Loucy (cell line): Measurements from ENCODE around the gene C8G.

Source experiments
- H2AFZ ChIP-seq: fragments of 200-600 bp; sonication (generic); 2 replicates; pipeline ENCODE4 v1.6.0; 2016; ENCODE audit warnings: antibody characterized with exemption, mild to moderate bottlenecking, low read length, moderate library complexity
- H3F3A ChIP-seq: fragments of 200-600 bp; 2 replicates; pipeline ENCODE4 v1.6.0; 2016; ENCODE audit warnings: antibody characterized with exemption, low read depth, mild to moderate bottlenecking
- H3K27me3 ChIP-seq: fragments of 200-600 bp; sonication (generic); 2 replicates; pipeline ENCODE4 v1.6.1; 2014; ENCODE audit warnings: low read length, mild to moderate bottlenecking; ENCODE audit not compliant: insufficient read depth, poor library complexity, severe bottlenecking
- H3K36me3 ChIP-seq: fragments of 200-600 bp; sonication (generic); 2 replicates; pipeline ENCODE4 v1.6.1; 2016; ENCODE audit warnings: low read length; ENCODE audit not compliant: insufficient read depth
- H3K4me1 ChIP-seq: fragments of 200-600 bp; sonication (generic); 2 replicates; pipeline ENCODE4 v1.5.1; 2014; ENCODE audit warnings: low read length, mild to moderate bottlenecking; ENCODE audit not compliant: insufficient read depth, poor library complexity, severe bottlenecking
- H3K4me2 ChIP-seq: fragments of 200-600 bp; sonication (generic); 2 replicates; pipeline ENCODE4 v1.6.0; 2014; ENCODE audit warnings: antibody characterized with exemption, low read length, low read depth, mild to moderate bottlenecking; ENCODE audit not compliant: poor library complexity, severe bottlenecking
- H3K4me3 ChIP-seq: fragments of 200-600 bp; sonication (generic); 2 replicates; pipeline ENCODE4 v1.5.1; 2014; ENCODE audit warnings: low read length, mild to moderate bottlenecking, mixed read lengths; ENCODE audit not compliant: poor library complexity, severe bottlenecking
- H3K79me2 ChIP-seq: fragments of 200-600 bp; sonication (generic); 2 replicates; pipeline ENCODE4 v1.6.1; 2014; ENCODE audit warnings: low read length; ENCODE audit not compliant: insufficient read depth
- H3K9ac ChIP-seq: fragments of 200-600 bp; sonication (generic); 2 replicates; pipeline ENCODE4 v1.6.0; 2014; ENCODE audit warnings: mild to moderate bottlenecking, low read depth, low read length, moderate library complexity; ENCODE audit not compliant: poor library complexity, severe bottlenecking
- H3K9me2 ChIP-seq: fragments of 200-600 bp; sonication (generic); replicated peaks from 2 replicates; pipeline ENCODE4 v1.6.1; 2016; ENCODE audit warnings: low read depth, low read length, mixed read lengths
- H3K9me3 ChIP-seq: fragments of 200-600 bp; sonication (generic); 2 replicates; pipeline ENCODE4 v1.6.1; 2014; ENCODE audit warnings: mild to moderate bottlenecking, antibody characterized with exemption, low read length, low read depth; ENCODE audit not compliant: insufficient read depth
- H4K20me1 ChIP-seq: fragments of 200-600 bp; sonication (generic); 2 replicates; pipeline ENCODE4 v1.6.0; 2014; ENCODE audit warnings: antibody characterized with exemption, low read length, mild to moderate bottlenecking; ENCODE audit not compliant: insufficient read depth, poor library complexity, severe bottlenecking
- EZH2phosphoT487 ChIP-seq: fragments of 200-600 bp; IDR thresholded peaks from 2 replicates; pipeline ENCODE4 v1.6.1; 2018; ENCODE audit warnings: antibody characterized with exemption, mild to moderate bottlenecking, moderate library complexity, borderline replicate concordance
- TF ChIP-seq, protein P1 (sequence below): fragments of 200-600 bp; sonication (generic); conservative IDR thresholded peaks from 2 replicates; pipeline ENCODE4 v1.5.1; 2014; ENCODE audit warnings: mild to moderate bottlenecking, antibody characterized with exemption, low read length

The C8G gene

DNA sequence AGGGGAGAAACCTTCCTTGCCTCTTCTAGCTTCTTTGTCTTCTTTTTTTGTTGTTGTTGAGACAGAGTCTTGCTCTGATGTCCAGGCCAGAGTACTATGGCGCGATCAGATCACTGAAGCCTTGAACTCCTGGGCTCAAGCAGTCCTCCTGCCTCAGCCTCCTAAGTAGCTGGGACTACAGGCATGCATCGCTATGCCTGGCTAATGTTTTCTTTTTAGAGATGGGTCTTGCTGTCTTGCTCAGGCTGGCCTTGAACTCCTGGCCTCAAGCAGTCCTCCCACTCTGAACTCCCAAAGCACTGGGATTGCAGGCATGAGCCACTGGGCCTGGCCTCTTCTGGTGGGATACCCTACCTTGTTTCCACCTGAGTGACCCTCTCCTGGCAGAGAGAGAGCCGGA, 43.8 kb downstream of the C8G start:
- Histone ChIP-seq H3F3A (no peaks in the 10 kb centered on the region), H3K4me1 (peaks cover 10% of the 10 kb centered on the region), H3K4me3 (no peak overlapping the region), H3K36me3 (no peaks in the 10 kb centered on the region), H3K9ac (no peak overlapping the region), H4K20me1 (peaks cover 10% of the 10 kb centered on the region), H2AFZ (no peak overlapping the region), H3K9me2 (no peaks in the 10 kb centered on the region), H3K27me3 (no peaks in the 10 kb centered on the region), H3K79me2 (peaks cover 13% of the 10 kb centered on the region), H3K4me2 (no peak overlapping the region), H3K9me3 (no peaks in the 10 kb centered on the region)
- TF ChIP-seq EZH2phosphoT487 = no peak
- TF ChIP-seq, protein P1, sequence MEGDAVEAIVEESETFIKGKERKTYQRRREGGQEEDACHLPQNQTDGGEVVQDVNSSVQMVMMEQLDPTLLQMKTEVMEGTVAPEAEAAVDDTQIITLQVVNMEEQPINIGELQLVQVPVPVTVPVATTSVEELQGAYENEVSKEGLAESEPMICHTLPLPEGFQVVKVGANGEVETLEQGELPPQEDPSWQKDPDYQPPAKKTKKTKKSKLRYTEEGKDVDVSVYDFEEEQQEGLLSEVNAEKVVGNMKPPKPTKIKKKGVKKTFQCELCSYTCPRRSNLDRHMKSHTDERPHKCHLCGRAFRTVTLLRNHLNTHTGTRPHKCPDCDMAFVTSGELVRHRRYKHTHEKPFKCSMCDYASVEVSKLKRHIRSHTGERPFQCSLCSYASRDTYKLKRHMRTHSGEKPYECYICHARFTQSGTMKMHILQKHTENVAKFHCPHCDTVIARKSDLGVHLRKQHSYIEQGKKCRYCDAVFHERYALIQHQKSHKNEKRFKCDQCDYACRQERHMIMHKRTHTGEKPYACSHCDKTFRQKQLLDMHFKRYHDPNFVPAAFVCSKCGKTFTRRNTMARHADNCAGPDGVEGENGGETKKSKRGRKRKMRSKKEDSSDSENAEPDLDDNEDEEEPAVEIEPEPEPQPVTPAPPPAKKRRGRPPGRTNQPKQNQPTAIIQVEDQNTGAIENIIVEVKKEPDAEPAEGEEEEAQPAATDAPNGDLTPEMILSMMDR = no peak

GRCh38 chr9:136990242-136990911, 45.3 kb downstream of the C8G start:
- H3K4me2 ChIP-seq = no peak overlapping the region
- H4K20me1 ChIP-seq = peaks cover 12% of the 10 kb centered on the region
- H3K4me1 ChIP-seq = peaks cover 10% of the 10 kb centered on the region
- no peaks in the 10 kb centered on the region for H3K9me2 ChIP-seq
- no peaks in the 10 kb centered on the region for H3K9me3 ChIP-seq
- TF ChIP-seq, protein P1 = no peak
- no peak for TF ChIP-seq EZH2phosphoT487
- H3F3A ChIP-seq = no peaks in the 10 kb centered on the region
- H3K4me3 ChIP-seq = no peak overlapping the region
- H3K79me2 ChIP-seq = peaks cover 18% of the 10 kb centered on the region
- no peaks in the 10 kb centered on the region for H3K27me3 ChIP-seq
- no peak overlapping the region for H3K9ac ChIP-seq
- no peaks in the 10 kb centered on the region for H3K36me3 ChIP-seq
- no peak overlapping the region for H2AFZ ChIP-seq

GRCh38 chr9:136991993-136992818, 47.2 kb downstream of the C8G start, which contains the start of gene PAXX:
TSS of gene PAXX (plus strand) at chr9:136992422. CDS start at chr9:136992444, 22 bp downstream.
- H2AFZ ChIP-seq = peak within 1 kb of the TSS; percentile 88; the same call in 1 of the 2 replicates

More at GRCh38 chr9:136991993-136992818, 47.2 kb downstream of the C8G start, which contains the start of gene PAXX:
- no peak for TF ChIP-seq EZH2phosphoT487
- TF ChIP-seq, protein P1 = no peak
- peak within 1 kb of the TSS; percentile 89 for H3K4me3 ChIP-seq
- H3K9me2 ChIP-seq = no peaks in the 10 kb centered on the region
- peaks cover 12% of the 10 kb centered on the region for H4K20me1 ChIP-seq
- no peaks in the 10 kb centered on the region for H3K36me3 ChIP-seq
- H3K4me2 ChIP-seq = peak within 1 kb of the TSS; percentile 92
- H3K9ac ChIP-seq = peak within 1 kb of the TSS; percentile 85
- H3K27me3 ChIP-seq = no peaks in the 10 kb centered on the region
- H3K9me3 ChIP-seq = no peaks in the 10 kb centered on the region
- H3F3A ChIP-seq = no peaks in the 10 kb centered on the region
- peaks cover 15% of the 10 kb centered on the region for H3K4me1 ChIP-seq
- H3K79me2 ChIP-seq = peaks cover 18% of the 10 kb centered on the region
